ENCODE results near the gene SLC16A6.
A peak's percentile ranks its signal among the peaks of the same experiment; 100 is the strongest.
"Not testable (repeated sequence)": the region's sequence is repeated elsewhere in the genome, so short reads cannot be mapped to it uniquely, and the experiment has no call there.

Gene SLC16A6

DNA sequence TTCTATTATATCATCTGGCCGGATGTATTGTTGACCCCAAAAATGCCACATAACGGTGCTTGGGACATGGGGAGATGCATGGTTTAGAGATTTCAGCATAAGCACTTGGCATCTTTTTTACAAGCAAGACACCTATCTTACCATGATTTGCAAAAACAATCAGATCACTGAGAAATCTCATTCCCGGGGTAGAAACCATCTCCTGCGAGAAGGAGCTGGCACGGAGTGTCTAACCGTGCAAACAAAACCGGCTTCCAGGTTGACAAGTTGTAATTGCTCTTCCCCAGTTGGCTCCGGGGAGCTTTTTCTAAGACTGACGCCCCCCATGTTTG, 1.0 kb downstream of the SLC16A6 start:
- DNase-seq (ENCODE audit: low spot score): no peak

DNA sequence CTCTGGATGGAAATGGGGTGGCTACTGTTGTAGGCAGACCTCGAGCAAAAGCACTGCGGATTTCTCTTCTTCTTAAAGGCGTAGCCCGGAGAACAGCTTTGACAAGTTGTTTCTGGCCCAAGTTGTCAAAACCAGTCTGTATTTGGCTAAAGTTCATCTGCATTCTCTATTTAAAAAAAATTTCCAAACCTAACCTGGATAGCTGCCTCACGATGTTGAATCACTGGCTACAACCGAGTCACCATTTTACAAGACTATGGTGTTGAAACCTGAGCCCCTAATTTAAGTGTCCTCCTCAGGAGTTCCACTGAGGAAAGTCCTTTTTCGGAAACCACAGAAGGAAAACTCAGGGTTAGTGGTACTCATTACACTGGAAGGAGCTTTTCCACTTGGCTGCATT, 1.5 kb downstream of the SLC16A6 start:
- no peak for DNase-seq (ENCODE audit: low spot score)

DNA sequence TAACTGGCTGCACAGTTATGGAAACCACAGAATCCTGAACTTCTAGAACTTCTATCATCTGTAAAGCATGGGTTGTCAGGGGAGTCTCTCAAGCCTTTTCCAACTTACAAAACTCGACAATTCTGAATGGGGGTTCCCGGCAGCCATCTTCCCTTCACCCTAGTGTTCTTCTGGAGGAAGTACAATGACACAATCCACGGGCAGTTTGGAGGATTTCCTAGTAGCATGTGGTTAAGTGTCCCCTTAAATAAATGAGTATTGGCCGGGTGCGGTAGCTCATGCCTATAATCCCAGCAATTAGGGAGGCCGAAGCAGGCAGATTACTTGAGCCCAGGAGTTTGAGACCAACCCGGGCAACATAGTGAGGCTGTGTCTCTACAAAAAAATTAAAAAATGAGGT, 2.1 kb downstream of the SLC16A6 start:
- no peak for DNase-seq (ENCODE audit: low spot score)

DNA sequence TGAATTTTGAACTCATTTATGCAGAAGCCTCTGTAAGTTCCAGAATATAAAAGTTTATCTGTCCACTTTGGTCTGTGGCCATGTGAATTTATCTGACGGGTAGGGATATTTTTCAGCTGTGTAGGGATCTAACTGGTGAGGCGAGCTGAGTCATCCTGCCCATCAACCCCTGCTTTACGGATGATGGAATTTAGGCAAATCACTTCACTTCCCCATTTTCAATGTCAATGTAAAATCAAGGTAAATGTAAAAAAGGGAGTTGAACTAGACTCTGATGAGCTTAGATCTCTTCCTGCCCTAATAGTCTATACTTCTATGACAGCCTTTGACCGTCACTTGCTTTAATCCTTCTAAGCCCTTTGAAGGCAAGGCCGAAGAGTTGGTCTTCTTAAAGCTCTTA, 2.6 kb downstream of the SLC16A6 start:
- DNase-seq (ENCODE audit: low spot score): no peak

DNA sequence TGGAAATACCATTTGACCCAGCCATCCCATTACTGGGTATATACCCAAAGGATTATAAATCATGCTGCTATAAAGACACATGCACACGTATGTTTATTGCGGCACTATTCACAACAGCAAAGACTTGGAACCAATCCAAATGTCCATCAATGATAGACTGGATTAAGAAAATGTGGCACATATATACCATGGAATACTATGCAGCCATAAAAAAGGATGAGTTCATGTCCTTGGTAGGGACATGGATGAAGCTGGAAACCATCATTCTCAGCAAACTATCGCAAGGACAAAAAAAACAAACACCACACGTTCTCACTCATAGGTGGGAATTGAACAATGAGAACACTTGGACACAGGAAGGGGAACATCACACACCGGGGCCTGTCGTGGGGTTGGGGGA, 9.0 kb downstream of the SLC16A6 start:
- DNase-seq (ENCODE audit: low spot score): not testable (repeated sequence)

DNA sequence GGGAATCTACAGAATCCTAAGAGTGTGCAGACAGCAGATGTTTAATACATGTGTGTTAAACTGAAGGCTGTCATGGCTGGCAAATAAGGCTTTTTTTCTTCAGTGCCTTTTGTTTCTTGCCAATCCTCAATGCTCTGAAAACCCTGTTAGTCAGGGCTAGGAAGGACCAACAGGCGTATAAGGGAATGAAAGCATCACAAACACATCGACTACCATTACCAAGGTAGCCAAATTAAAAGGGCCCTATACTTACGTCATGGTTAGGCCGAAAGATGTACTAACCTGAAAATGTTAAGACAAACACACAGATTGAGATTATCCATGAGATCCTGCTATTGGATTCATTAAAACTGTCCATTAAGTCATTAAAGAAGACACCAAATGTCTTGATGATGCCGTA, 13.1 kb downstream of the SLC16A6 start:
- no peak for DNase-seq (ENCODE audit: low spot score)

DNA sequence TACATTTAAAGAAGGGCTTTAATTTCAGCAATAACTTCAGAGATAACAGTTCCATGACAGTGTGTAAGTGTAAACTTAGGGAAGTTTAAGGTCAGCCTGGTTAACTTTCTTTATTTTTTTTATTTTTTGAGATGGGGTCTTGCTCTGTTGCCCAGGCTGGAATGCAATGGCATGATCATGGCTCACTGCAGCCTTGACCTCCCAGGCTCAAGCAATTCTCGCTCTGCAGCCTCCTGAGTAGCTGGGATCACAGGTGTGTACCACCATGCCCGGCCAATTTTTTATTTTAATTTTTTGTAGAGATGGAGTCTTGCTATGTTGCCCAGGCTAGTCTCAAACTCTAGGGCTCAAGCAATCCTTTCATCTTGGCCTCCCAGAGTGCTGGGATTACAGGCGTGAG, 14.6 kb downstream of the SLC16A6 start:
- DNase-seq (ENCODE audit: low spot score): not testable (repeated sequence)

DNA sequence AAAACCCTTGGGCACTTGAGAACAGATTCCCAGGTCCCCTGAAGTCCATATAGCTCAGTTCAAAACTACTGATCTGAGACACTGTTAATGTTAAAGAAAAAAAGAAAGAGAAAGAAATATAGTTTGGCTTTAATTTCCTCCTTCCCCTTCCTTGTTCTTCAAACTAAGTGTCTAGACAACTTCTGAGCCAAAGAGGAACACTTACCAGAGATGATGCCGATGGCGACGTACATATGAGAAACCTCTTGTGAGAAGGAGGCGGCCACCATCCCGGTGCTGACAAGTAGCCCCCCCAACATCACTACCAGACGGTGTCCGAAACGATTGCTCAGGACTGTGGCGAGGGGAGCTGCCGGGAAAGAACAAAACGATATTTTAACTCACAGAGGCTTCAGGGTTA, 17.2 kb downstream of the SLC16A6 start:
- DNase-seq (ENCODE audit: low spot score): no peak

DNA sequence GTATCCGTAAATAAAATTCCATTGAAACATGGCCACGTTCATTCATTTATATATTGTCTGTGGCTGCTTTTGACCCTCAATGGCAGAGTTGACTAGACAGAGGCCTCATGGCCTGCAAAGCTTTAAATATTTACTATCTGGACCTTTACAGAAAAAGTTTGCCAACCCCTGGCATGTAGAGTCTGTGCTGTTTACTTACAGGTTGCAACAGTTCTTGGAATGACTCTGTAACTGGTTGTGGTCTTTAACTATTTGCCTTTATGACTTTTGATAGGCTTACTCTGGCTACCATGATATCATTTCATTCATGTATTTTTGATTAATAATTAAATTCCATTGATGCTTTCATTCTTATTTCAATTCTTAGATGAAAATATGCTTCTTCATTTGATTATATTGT, 25.1 kb downstream of the SLC16A6 start:
- not testable (repeated sequence) for DNase-seq (ENCODE audit: low spot score)

DNA sequence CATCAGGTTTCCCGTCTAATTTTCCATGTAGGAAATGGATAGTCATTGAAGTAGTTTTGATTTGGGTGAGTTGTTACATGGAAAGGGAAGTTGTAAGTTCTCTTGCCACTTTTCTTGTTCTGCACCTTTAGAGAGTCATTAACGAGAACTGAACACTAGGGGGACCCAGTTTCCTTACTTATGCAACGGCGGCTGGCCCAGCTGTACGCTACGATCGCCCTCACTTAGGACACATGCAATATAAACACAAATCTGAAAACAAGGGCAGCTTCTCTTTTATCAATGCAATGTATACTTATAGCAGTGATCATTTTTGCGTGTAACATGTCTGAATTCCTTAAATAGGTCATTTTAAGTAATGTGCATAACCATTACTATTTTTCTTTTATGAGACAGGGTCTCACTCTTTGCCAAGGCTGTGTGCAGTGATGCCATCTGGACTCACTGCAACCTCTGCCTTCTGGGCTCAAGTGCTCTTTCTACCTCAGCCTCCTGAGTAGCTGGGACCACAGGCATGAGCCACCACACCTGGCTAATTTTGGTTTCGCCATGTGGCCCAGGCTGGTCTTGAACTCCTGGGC, 27.7 kb downstream of the SLC16A6 start:
- DNase-seq (ENCODE audit: low spot score): not testable (repeated sequence)

DNA sequence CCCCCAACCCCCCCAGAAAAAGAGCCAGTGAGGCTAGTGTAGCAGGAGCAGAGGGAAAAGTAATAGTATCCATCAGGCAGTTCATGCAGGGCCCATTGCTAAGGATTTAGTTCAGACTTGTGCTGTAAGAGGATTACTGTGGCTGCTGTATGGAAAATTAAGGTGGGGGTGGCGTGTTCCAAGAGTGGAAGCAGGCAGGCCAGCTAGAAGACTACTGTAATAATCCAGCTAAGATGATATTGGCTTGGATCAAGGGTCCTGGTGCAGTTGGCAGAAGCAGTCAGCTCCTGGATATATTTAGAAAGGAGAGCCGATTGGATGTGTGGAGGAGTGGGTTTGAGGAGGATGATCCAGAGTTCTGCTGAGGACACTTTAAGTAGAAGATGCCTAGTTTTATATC, 28.5 kb downstream of the SLC16A6 start:
- not testable (repeated sequence) for DNase-seq (ENCODE audit: low spot score)

DNA sequence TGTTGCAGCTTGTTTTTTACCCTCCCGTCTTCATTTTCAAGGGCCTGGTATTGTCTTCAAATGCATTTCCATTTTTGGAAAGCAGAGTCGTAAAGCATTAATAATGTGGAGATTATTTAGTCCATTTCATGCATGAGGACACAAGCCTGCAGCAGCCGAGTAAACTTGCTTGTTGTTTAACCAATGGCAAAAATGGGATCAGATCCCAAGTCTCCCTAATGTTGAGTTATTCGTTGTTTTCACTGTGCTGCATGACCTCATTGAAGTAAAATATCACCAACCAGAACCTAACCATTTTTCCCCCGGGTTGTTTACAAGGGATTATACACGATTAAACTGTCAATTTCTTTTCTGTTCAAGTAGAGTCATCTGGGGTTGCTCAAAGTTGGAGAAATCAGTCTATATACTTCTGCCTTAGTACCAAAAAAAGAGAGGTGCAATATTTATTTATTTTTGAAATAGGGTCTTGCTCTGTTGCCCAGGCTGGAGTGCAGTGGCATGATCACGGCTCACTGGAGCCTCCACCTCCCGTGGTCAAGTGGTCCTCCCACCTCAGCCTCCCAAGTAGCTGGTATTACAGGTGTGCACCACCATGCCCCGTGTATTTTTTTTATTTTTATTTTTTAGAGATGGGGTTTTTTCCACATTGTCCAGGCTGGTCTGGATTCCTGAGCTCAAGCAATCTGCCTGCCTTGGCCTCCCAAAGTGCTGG, 30.7 kb downstream of the SLC16A6 start:
- no peak for DNase-seq (ENCODE audit: low spot score)

DNA sequence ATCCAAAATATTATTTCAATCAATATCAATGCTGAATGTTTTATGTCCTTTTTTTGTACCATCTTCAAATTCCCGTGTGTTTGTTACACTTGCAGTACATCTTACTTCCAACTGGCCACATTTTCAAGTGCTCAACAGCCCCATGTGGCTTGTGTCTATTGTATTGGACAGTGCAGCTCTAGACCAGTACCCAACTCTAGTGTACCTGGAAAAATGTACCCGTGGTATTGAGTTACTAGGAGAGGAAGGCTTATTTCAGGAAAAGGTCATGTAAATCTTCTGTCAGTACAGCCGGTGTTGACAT, 31.3 kb downstream of the SLC16A6 start:
- DNase-seq (ENCODE audit: low spot score): not testable (repeated sequence)

DNA sequence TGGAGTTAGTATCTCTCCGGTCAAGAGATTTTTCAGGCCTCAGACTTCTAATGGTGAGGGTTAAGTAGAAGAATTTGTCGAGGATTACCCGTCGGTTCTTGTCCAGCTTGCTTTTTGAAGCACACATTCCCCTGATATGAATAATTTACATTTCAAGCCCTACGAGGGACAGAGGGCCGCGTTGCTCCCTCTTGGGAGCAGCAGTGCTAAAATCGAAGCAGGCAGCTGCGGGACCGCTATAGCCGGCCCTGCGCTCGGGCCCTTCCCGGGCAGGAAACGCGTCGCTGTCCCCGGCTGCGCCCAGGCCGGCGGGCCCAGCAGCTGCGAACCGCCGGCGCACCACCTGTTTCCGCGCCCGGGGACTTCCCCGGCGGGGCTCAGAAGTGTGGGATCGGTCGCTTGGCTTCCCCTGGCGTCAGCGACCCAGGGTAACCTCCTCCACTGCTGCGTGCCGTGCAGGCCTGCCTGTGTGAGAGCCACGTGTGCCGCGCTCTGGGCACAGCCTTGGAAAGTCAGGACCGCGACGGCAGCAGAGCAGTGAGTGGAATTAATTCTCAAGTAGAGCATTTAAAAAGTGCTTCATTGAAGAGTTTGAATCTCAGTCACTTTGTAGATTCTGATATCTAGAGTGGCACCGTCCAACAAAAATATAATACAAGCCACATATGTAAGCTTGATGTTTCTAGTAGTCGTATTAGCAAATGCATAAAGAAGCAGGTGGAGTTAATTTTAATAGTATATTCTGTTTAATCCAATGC, 31.9 kb downstream of the SLC16A6 start:
- peak; percentile 58 for DNase-seq (ENCODE audit: low spot score)

DNA sequence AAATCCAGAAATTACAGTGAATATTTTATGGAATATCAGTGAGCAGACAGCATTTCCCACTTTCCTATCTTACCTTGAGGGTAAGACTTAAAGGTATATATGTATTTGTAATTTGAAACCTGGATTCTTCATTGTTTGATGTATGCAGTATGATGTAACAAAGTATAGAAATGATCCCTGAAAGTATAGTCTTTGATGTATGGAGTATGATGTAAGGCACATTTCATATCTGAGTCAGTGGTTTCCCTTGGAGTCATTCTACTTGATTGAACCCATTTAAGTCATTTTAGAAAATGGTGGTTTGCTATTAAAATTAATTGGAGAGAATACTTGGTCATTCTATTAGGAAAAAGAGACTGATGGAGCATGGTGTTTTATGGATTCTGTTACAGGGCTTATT, 33.0 kb downstream of the SLC16A6 start:
- no peak for DNase-seq (ENCODE audit: low spot score)

DNA sequence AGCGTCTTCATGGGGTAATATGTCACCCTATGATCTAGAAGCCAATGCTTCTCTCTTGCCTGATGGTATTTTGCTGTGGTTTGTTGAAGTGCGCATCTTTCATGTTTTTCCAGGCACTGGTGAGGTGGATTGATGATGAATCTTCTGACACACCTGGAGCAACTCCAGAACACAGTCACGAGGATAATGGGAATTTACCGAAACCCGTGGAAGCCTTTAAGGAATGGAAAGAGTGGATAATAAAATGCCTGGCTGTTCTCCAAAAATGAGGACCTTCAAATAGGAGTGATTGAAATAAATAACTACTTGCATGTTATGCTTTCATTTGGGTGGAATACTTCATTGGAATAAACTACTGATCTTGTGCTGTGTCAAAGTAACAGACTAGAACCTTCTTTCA, 34.2 kb downstream of the SLC16A6 start:
- not testable (repeated sequence) for DNase-seq (ENCODE audit: low spot score)

DNA sequence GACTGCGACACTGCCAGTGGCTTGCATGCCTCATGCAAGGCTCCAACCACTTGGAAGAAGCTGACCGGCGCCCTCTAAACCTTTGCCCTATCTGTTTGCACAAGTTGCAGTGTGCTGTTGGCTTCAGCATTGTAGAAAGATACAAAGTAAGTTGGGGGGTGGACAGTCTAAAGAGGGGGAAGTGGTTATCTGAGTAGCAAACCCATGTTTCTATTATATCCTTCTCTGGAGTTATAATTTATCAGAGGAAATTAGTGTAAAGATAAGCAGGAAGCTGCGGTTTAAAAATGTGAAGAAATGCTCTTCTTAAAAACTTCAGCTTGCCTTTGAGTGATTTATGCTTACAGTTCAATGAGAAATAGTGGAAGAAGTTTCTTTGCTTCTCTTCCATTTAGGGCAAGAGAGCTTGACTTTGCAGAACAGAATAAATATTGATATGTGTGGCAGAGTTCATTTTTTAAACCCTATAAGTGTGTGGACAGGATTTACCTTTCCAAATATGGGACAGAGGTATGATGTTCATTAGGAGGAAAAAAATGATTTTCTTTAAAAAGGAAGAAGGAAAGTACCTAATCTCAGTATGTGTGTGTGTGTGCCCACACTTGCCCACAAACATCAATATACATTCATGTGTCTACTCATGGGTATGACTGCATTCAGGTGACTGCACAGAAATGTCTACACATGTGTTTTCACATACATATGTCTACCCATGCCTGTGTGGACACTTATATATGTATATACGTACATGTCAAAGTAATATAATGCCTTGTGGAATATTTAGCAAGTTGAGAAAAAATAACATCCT, 35.0 kb downstream of the SLC16A6 start:
- DNase-seq (ENCODE audit: low spot score): no peak

DNA sequence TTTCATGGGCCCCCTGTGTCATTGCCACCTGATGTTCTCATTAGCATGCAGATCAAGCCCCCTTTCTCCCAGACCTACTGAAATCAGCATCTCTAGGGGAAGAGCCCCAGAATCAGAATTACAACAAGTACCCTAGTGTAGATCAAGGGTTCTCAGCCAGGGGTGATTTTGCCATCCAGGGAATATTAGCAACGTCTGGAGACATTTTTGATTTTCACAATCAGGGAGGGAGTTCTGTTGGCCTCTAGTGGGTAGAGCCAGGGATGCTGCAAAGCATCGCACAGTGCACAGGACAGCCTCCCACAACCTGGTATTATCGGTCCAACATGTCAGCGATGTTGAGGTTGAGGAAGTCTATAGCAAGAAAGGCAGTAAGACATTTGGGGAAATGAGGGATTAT, 35.8 kb downstream of the SLC16A6 start:
- DNase-seq (ENCODE audit: low spot score): no peak

DNA sequence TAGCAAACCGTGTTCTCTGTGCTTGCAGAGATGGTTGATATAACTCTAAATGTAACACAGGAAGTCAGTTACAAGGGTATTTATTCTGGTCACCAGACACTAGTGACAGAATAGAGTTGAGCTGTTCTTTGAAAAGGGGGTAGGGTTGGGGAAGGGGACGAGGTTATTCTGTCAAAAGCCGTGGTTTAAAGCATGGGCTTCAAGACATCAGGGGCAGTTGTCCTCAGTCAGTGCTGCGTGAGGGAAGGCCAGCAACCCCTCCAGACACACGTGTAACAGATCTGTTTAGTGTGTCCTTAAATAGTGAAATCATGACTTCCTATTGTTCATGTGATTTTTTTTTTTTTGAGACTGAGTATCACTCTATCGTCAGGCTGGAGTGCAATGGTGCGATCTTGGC, 37.5 kb downstream of the SLC16A6 start:
- not testable (repeated sequence) for DNase-seq (ENCODE audit: low spot score)

DNA sequence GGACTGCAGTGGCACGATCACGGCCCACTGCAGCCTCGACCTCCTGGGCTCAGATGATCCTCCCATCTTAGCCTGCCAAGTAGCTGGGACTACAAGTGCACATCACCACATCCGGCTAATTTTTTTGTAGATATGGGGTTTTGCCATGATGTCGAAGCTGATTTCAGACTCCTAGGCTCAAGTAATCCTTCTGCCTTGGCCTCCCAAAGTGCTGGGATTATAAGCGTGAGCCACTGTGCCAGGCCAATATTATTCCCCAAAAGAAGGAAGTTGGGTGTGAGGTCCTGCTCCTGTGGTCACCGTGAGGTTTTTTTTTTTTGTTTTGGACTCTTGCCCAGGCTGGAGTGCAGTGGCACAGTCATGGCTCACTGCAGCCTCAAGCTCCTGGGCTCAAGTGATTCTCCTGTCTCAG, 41.6 kb downstream of the SLC16A6 start:
- DNase-seq (ENCODE audit: low spot score): no peak

DNA sequence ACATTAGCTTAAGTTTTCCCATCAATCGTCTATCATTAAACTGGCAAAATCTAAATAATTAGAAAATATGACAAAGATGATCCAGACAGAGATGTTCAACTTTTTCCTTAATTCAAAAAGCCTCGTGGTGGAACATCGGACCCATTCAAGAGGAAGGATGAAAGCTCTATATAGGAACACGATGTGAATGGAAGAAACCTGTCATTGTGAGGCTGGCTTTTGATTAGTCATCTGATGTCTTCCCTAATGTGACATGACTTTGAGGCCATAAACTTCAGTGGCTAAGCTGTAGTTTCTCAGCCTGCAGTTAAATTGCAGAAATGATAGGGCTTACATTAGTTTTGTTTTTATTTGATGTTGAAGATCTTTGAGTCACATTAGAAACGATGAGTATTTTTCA, 42.0 kb downstream of the SLC16A6 start:
- no peak for DNase-seq (ENCODE audit: low spot score)

DNA sequence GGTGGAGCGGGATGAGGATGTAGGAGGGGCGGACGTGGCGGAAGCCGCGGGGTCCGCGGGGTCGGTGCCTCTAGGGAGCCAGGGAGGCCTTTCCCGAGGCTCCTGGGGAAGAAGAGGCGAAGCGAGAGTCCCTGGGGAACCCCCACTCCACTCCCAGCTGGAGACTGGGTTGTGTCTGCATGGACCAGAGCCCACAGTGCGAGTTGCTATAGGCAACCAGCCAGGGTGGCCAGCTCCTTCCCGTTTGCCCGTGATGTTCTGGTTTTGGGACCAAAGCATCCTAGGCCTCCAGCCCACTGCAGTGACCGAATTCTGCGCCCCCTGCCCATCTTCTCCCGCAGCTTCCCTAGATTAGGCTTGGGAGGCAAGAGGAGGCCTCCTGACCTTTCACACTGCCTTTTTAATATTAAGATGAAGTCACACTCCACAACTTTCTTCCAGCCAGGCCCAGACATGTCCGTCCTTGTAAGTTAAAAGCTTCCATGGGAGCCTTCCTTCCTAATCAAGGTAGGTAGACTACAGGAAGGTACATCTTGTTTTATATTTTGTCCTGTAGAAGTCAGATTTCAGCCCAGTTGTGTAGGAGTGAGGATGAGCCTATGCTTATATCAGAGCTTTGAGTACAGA, 42.6 kb downstream of the SLC16A6 start:
- DNase-seq (ENCODE audit: low spot score): no peak
